ENCODE measurements around the gene TTC3. TPM values are rescaled to one million over a fixed set of nuclear protein-coding genes. Genes with fewer than 3 reads are reported as not detected.

The TTC3 gene
- total RNA-seq, 1 donor from 2014 or later: 93.0 TPM

DNA sequence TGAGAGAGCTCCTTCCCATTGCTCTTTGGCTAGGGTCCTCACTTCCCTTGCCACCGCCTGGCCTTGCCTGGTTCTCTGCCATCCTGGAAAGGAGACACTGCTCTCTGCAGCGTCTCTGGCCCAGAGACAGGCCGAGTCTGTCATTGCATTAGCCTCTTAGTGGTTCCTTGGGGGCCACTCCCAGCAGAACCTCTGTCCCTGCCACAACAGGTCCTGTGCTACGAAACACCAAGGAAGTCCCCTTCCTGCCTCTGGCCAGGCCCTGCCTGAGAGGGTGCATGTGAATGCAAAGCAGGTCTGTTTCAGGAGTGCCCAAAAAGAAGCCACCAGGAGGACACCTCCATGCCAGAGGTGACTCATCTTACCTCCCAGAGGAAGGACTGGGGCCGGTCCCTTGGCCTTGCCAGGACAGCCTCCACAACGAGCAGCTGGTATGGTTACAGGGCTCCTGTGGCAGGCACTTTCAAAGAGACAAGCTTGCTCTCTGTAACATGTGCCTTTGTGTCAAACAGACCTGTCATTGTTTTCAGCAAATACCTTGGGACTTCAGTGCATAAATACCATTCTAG is 134.5 kb downstream of the TTC3 start:
- ATAC-seq (peak; percentile 48 to 68), DNase-seq (no peak)
- Histone ChIP-seq H3K36me3 (peaks cover 10% of the 10 kb centered on the region), H3K4me3 (no peak overlapping the region), H3K27me3 (ENCODE audit: low read depth) (no peaks in the 10 kb centered on the region), H3K4me1 (peaks cover 16% of the 10 kb centered on the region), H3K9me3 (no peaks in the 10 kb centered on the region), H3K27ac (peak overlapping the region; percentile 46)
- intact Hi-C loops (cut with DNase I): no loop called here
- TF ChIP-seq, protein P1, sequence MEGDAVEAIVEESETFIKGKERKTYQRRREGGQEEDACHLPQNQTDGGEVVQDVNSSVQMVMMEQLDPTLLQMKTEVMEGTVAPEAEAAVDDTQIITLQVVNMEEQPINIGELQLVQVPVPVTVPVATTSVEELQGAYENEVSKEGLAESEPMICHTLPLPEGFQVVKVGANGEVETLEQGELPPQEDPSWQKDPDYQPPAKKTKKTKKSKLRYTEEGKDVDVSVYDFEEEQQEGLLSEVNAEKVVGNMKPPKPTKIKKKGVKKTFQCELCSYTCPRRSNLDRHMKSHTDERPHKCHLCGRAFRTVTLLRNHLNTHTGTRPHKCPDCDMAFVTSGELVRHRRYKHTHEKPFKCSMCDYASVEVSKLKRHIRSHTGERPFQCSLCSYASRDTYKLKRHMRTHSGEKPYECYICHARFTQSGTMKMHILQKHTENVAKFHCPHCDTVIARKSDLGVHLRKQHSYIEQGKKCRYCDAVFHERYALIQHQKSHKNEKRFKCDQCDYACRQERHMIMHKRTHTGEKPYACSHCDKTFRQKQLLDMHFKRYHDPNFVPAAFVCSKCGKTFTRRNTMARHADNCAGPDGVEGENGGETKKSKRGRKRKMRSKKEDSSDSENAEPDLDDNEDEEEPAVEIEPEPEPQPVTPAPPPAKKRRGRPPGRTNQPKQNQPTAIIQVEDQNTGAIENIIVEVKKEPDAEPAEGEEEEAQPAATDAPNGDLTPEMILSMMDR (IDR thresholded peaks at IDR 0.05): no peak

DNA sequence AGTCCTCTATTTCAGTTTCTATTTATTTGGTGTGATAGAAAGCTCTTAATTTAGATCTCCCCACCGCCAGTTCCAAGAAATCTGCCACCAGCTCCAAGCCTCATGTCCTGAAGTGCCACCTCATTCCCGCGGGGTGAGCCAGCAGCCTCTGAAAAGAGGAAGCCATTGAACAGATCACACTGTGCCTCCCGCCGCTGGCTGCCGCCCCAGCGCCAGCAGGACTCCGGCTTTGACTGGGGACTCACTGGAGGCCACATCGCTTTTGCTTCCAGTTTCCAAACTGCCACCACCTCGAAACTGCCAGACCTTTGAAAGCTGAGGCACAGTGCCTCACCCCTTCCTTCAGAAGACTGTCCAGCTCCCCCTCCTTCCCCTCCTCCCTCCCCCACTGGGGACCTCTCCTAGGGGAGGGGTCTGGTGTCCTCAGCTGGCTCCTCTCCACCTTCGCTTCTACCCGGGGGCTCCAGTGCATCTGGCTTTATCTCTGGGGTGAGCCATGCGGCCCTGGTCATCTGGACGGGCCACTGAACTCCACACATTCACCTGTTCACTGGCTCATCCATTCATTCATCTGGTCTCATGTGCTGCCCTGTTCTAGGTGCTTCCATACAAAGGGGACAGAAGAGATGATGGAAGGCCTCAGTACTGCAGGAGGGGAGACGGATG is 135.1 kb downstream of the TTC3 start:
- Histone ChIP-seq H3K27ac (no peak overlapping the region), H3K4me1 (peaks cover 16% of the 10 kb centered on the region), H3K27me3 (ENCODE audit: low read depth) (no peaks in the 10 kb centered on the region), H3K9me3 (no peaks in the 10 kb centered on the region), H3K36me3 (peaks cover 3% of the 10 kb centered on the region), H3K4me3 (no peak overlapping the region)
- DNase-seq (peak; percentile 85), ATAC-seq (peak; percentile 90)
- TF ChIP-seq, protein P1 (IDR thresholded peaks at IDR 0.05): no peak
- intact Hi-C loops (cut with DNase I): no loop called here

DNA sequence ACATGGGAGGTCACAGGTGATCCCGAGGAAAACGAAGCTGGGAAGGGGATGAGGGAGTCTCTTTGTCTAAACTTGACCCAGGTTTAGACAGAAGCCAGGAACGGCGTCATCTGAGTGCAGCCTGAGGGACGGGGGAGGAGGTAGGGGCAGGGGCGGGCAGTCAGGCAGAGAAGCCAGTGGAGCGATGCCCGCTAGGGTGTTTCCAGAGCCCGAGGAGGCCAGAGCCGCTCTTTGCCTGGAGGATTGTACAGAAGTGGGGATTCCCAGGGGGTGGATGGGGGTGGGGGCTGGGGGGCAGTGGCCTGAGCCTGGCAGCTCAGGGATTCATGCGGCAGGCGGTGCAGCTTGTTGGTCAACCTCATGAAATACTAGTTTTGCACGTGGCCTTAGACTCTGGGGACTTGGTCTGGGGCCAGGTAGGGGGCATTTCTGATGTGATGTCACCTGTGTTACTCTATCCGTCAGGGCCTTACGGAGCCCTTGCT is 135.7 kb downstream of the TTC3 start:
- H3K27ac ChIP-seq: no peak overlapping the region
- DNase-seq (no peak), ATAC-seq (peak; percentile 15 to 41)
- H3K27me3 ChIP-seq (ENCODE audit: low read depth): no peaks in the 10 kb centered on the region
- intact Hi-C loops (cut with DNase I): no loop called here
- TF ChIP-seq, protein P1 (IDR thresholded peaks at IDR 0.05): no peak
- no peaks in the 10 kb centered on the region for H3K36me3 ChIP-seq
- H3K4me3 ChIP-seq: no peak overlapping the region
- no peaks in the 10 kb centered on the region for H3K9me3 ChIP-seq
- H3K4me1 ChIP-seq: peaks cover 16% of the 10 kb centered on the region

DNA sequence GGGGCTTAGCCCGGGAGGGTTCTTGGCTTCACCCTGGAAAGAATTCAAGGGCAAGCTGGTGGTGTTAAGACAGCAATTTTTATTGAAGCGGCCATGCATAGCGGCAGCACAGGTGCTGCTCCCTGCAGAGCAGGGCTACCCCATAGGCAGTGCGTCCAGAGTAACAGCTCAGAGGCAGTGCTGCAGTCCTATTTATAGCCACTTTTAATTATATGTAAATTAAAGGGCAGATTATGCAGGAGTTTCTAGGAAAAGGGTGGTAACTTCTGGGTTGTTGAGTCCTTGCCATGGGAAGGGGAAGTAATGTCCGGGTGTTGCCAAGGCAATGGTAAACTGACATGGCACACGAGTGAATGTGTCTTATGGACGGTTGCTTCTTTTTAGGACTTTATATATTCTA is 137.1 kb downstream of the TTC3 start:
- ATAC-seq (peak in 1 of 2 donors; percentile 18), DNase-seq (no peak)
- Histone ChIP-seq H3K4me1 (peaks cover 16% of the 10 kb centered on the region), H3K9me3 (no peaks in the 10 kb centered on the region), H3K27me3 (ENCODE audit: low read depth) (no peaks in the 10 kb centered on the region), H3K27ac (no peak overlapping the region), H3K4me3 (no peak overlapping the region), H3K36me3 (no peaks in the 10 kb centered on the region)
- TF ChIP-seq, protein P1 (IDR thresholded peaks at IDR 0.05): no peak
- intact Hi-C loops (cut with DNase I): no loop called here

DNA sequence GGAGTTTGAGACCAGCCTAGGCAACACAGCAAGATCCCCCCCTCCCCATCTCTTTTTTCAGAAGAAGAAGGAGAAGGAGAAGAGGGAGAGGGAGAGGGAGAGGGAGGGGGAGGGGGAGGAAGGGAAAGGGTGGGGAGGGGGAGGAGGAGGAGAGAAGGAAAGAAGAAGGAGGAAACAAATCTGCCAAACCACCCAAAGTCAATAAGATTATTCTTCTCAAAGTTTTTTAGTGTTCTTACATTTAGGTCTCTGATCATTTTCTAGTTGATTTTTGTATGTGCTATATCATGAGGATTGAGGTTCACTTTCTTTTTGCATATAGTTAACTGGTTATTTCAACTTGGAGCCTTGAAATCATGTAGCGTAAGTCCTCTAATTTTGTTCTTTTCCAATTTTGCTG is 137.7 kb downstream of the TTC3 start:
- no peaks in the 10 kb centered on the region for H3K27me3 ChIP-seq (ENCODE audit: low read depth)
- H3K4me3 ChIP-seq: no peak overlapping the region
- H3K4me1 ChIP-seq: peaks cover 16% of the 10 kb centered on the region
- ATAC-seq (no peak), DNase-seq (no peak)
- no peaks in the 10 kb centered on the region for H3K9me3 ChIP-seq
- TF ChIP-seq, protein P1 (IDR thresholded peaks at IDR 0.05): no peak
- intact Hi-C loops (cut with DNase I): no loop called here
- no peaks in the 10 kb centered on the region for H3K36me3 ChIP-seq
- no peak overlapping the region for H3K27ac ChIP-seq
